SK-N-SH (cell line): ENCODE data around the gene HK1. TPM values are rescaled to one million over a fixed set of nuclear protein-coding genes. Genes with fewer than 3 reads are reported as not detected.

Experiments
- CTCF ChIA-PET: fragments of 300-600, 350-600 bp; formaldehyde crosslinking; extraction: SDS; loops from one replicate; lab custom pipeline; 2021; lab: Yijun Ruan, JAX
- POLR2A ChIA-PET: fragments of 350-600 bp; sonication (Branson Sonifier 250); formaldehyde crosslinking; extraction: SDS; loops from one replicate; lab custom pipeline; 2020; ENCODE audit warnings: antibody characterized with exemption, inconsistent platforms; lab: Yijun Ruan, JAX
- DNase-seq: peaks from one replicate; pipeline ENCODE4 v3.0.0; 2012
- H2AFZ ChIP-seq: fragments of 200-600 bp; sonication (generic); 2 replicates; pipeline ENCODE4 v1.8.1; 2016; ENCODE audit warnings: antibody characterized with exemption, mild to moderate bottlenecking, low read depth
- H3F3A ChIP-seq: fragments of 200-600 bp; sonication (generic); replicated peaks from 2 replicates; pipeline ENCODE3; 2016; ENCODE audit warnings: antibody characterized with exemption, mild to moderate bottlenecking; ENCODE audit not compliant: insufficient read depth
- H3K27ac ChIP-seq, 2 experiments: fragments of 200-500 bp in 1 of 2; fragments of 200-600 bp in 1 of 2; sonication (Bioruptor generic) in 1 of 2; sonication (generic), shearing (Covaris generic) in 1 of 2; 2 replicates each; pipeline versions ENCODE4 v1.5.1 to v1.6.1; 2014 to 2016; ENCODE audit warnings: low read depth in 2 of 2, inconsistent platforms in 1 of 2, low read length in 1 of 2, mild to moderate bottlenecking in 1 of 2, mixed read lengths in 1 of 2
- H3K27me3 ChIP-seq: fragments of 200-600 bp; sonication (generic), shearing (Covaris generic); 2 replicates; pipeline ENCODE4 v1.6.1; 2016; ENCODE audit warnings: mixed run types; ENCODE audit not compliant: insufficient read depth
- H3K36me3 ChIP-seq, 2 experiments: fragments of 200-500 bp in 1 of 2; fragments of 200-600 bp in 1 of 2; sonication (Bioruptor generic) in 1 of 2; sonication (generic) in 1 of 2; replicated peaks in 1 of 2; 2 replicates each; pipeline versions ENCODE3 to v1.5.1; 2014 to 2016; ENCODE audit warnings: low read length in 1 of 2, mild to moderate bottlenecking in 1 of 2; ENCODE audit not compliant: insufficient read depth in 2 of 2, control insufficient read depth in 1 of 2
- H3K4me1 ChIP-seq, 2 experiments: fragments of 200-500 bp in 1 of 2; fragments of 200-600 bp in 1 of 2; sonication (Bioruptor generic) in 1 of 2; sonication (generic), shearing (Covaris generic) in 1 of 2; 2 replicates each; pipeline versions ENCODE4 v1.5.1 to v1.6.1; 2014 to 2016; ENCODE audit warnings: low read depth in 1 of 2, low read length in 1 of 2, mixed run types in 1 of 2; ENCODE audit not compliant: insufficient read depth in 2 of 2, control insufficient read depth in 1 of 2
- H3K4me2 ChIP-seq: fragments of 200-600 bp; sonication (generic), shearing (Covaris generic); 2 replicates; pipeline ENCODE4 v1.6.1; 2017; ENCODE audit warnings: mixed run types
- H3K4me3 ChIP-seq, 2 experiments: fragments of 200-500 bp in 1 of 2; fragments of 200-600 bp in 1 of 2; sonication (Bioruptor generic) in 1 of 2; sonication (generic), shearing (Covaris generic) in 1 of 2; 2 replicates each; pipeline versions ENCODE4 v1.5.1 to v1.8.1; 2014 to 2016; ENCODE audit warnings: low read depth in 2 of 2, inconsistent platforms in 1 of 2, low read length in 1 of 2, mild to moderate bottlenecking in 1 of 2, mixed read lengths in 1 of 2, moderate library complexity in 1 of 2
- H3K79me2 ChIP-seq: fragments of 200-600 bp; sonication (generic); 2 replicates; pipeline ENCODE4 v1.8.1; 2017; ENCODE audit warnings: mild to moderate bottlenecking; ENCODE audit not compliant: insufficient read depth
- H3K9ac ChIP-seq: fragments of 200-600 bp; sonication (generic); 2 replicates; pipeline ENCODE4 v1.6.1; 2017; ENCODE audit warnings: mixed run types
- H3K9me2 ChIP-seq: fragments of 200-600 bp; sonication (generic); 2 replicates; pipeline ENCODE4 v1.6.1; 2017; ENCODE audit warnings: mixed run types
- H3K9me3 ChIP-seq: fragments of 200-600 bp; sonication (generic); 2 replicates; pipeline ENCODE4 v1.6.1; 2017; ENCODE audit warnings: mixed run types, mild to moderate bottlenecking, moderate library complexity
- H4K20me1 ChIP-seq: fragments of 200-600 bp; sonication (generic); 2 replicates; pipeline ENCODE4 v1.6.1; 2017; ENCODE audit warnings: mild to moderate bottlenecking, mixed run types; ENCODE audit not compliant: insufficient read depth
- ELF1 ChIP-seq: IDR thresholded peaks from 2 replicates; pipeline ENCODE4 v1.4.0; 2012
- EP300 ChIP-seq, 2 experiments: IDR thresholded peaks; 2 replicates each; pipeline versions ENCODE4 v1.4.0 to v1.6.1; 2012; ENCODE audit warnings: borderline replicate concordance in 1 of 2, low read depth in 1 of 2, low read length in 1 of 2
- EZH2phosphoT487 ChIP-seq: fragments of 200-600 bp; sonication (generic); IDR thresholded peaks from 2 replicates; pipeline ENCODE4 v1.6.1; 2017; ENCODE audit warnings: low read depth, mixed run types, mild to moderate bottlenecking, antibody characterized with exemption, moderate library complexity, borderline replicate concordance
- FOXJ3 ChIP-seq: sonication (generic); formaldehyde crosslinking; IDR thresholded peaks from 2 replicates; pipeline ENCODE4 v1.5.1; 2020; ENCODE audit warnings: mild to moderate bottlenecking, missing genetic modification reagents
- FOXM1 ChIP-seq: IDR thresholded peaks from 2 replicates; pipeline ENCODE4 v1.4.0; 2012; ENCODE audit warnings: low read depth, mild to moderate bottlenecking
- GABPA ChIP-seq: IDR thresholded peaks from 2 replicates; pipeline ENCODE4 v1.4.0; 2012; ENCODE audit warnings: low read depth, mild to moderate bottlenecking
- GATA2 ChIP-seq: sonication (generic); formaldehyde crosslinking; IDR thresholded peaks from 2 replicates; pipeline ENCODE4 v1.5.0; 2020; ENCODE audit warnings: mild to moderate bottlenecking, missing genetic modification reagents
- IRF3 ChIP-seq: fragments of 150-350 bp; IDR thresholded peaks from 2 replicates; pipeline ENCODE4 v1.6.1; 2016; ENCODE audit warnings: mild to moderate bottlenecking, low read depth, low read length
- JUND ChIP-seq: IDR thresholded peaks from 2 replicates; pipeline ENCODE4 v1.4.0; 2012
- MAX ChIP-seq: IDR thresholded peaks from 2 replicates; pipeline ENCODE4 v1.4.0; 2012; ENCODE audit warnings: low read depth
- MEF2A ChIP-seq: IDR thresholded peaks from 2 replicates; pipeline ENCODE4 v1.4.0; 2012; ENCODE audit warnings: low read depth, borderline replicate concordance
- MXI1 ChIP-seq: IDR thresholded peaks from 2 replicates; pipeline ENCODE4 v1.6.1; 2012; ENCODE audit warnings: mild to moderate bottlenecking, low read depth, low read length, improper control_type of control experiment
- POLR2AphosphoS5 ChIP-seq: IDR thresholded peaks from 2 replicates; pipeline ENCODE4 v1.6.1; 2012; ENCODE audit warnings: low read depth, low read length
- RAD21 ChIP-seq: IDR thresholded peaks from 2 replicates; pipeline ENCODE4 v1.6.1; 2012; ENCODE audit warnings: mild to moderate bottlenecking, low read length
- RFX5 ChIP-seq: IDR thresholded peaks from 2 replicates; pipeline ENCODE4 v1.6.1; 2012; ENCODE audit warnings: mild to moderate bottlenecking, improper control_type of control experiment, low read length
- RXRA ChIP-seq: IDR thresholded peaks from 2 replicates; pipeline ENCODE4 v1.4.0; 2012; ENCODE audit warnings: low read depth, mild to moderate bottlenecking, borderline replicate concordance
- TAF1 ChIP-seq: IDR thresholded peaks from 2 replicates; pipeline ENCODE4 v1.6.1; 2012; ENCODE audit warnings: low read depth, mild to moderate bottlenecking, low read length, moderate library complexity, borderline replicate concordance
- TEAD4 ChIP-seq: IDR thresholded peaks from 2 replicates; pipeline ENCODE4 v1.4.0; 2012; ENCODE audit warnings: mild to moderate bottlenecking, borderline replicate concordance; ENCODE audit not compliant: insufficient read depth
- YY1 ChIP-seq: IDR thresholded peaks from 2 replicates; pipeline ENCODE4 v1.4.0; 2012; ENCODE audit warnings: low read depth, mild to moderate bottlenecking
- ZBTB33 ChIP-seq: IDR thresholded peaks from 2 replicates; pipeline ENCODE4 v1.4.0; 2012; ENCODE audit warnings: low read depth, borderline replicate concordance
- WGBS: methylation state at CpG from one replicate; pipeline ENCODE4 v1.1.6; 2017; ENCODE audit warnings: low lambda C conversion rate; 5-methylcytosine and 5-hydroxymethylcytosine counted together
- polyA plus RNA-seq, 3 experiments: library from polyadenylated mRNA; depleted of rRNA; stranded (reverse); fragments of >200 nt; gene quantifications; 2 replicates each; pipeline ENCODE4 v1.2.3, GENCODE V29; 2012

The HK1 gene
- polyA plus RNA-seq, 1 of the 3 experiments (the other 2 are of a cell fraction), result 38.7 TPM

- TF ChIP-seq IRF3 (no peak), RXRA (no peak), POLR2AphosphoS5 (no peak), ZBTB33 (no peak), ELF1 (no peak), RAD21 (peak; percentile 26), GABPA (no peak), RFX5 (no peak)
Observed at GRCh38 chr10:69383558-69383957, 105.3 kb downstream of the HK1 start (continued).

- no peaks in the 10 kb centered on the region for H3K79me2 ChIP-seq
- H3K9me2 ChIP-seq, result no peaks in the 10 kb centered on the region
- H3K9me3 ChIP-seq, result no peaks in the 10 kb centered on the region
- CTCF ChIA-PET, result interaction anchor here (4.5 kb wide), 1 partner anchor 9 kb away, joined by 17 read pairs; no protein-coding TSS in a partner anchor
- POLR2A ChIA-PET, result no interaction called here
- TF ChIP-seq MXI1, result no peak
- no peak for TF ChIP-seq FOXM1
- TF ChIP-seq RXRA, result no peak
- TF ChIP-seq MEF2A, result no peak
- TF ChIP-seq GABPA, result no peak
- no peak for TF ChIP-seq EP300 (IDR thresholded peaks at IDR 0.05; ENCODE audit: borderline replicate concordance in 1 of 2, low read depth in 1 of 2, low read length in 1 of 2)
- no peak for TF ChIP-seq MAX
- TF ChIP-seq JUND, result no peak
- TF ChIP-seq FOXJ3 (CRISPR knock-in tag), result no peak
- TF ChIP-seq GATA2 (CRISPR knock-in tag), result no peak
- no peak for TF ChIP-seq YY1
- no peak for TF ChIP-seq TEAD4
- TF ChIP-seq IRF3, result no peak
- no peak for TF ChIP-seq TAF1
- no peak for TF ChIP-seq ZBTB33
- no peak for TF ChIP-seq EZH2phosphoT487
- H3K4me2 ChIP-seq, result no peak overlapping the region
- H3K4me3 ChIP-seq, result no peak overlapping the region
- peaks cover 0 to 17% of the 10 kb centered on the region in 2 experiments; a peak in 2 of 4 replicates for H3K4me1 ChIP-seq
- H3K9ac ChIP-seq, result no peak overlapping the region
- H3K27ac ChIP-seq, result no peak overlapping the region
- DNase-seq, result no peak
- no peaks in the 10 kb centered on the region for H3K27me3 ChIP-seq
- peaks cover 7% of the 10 kb centered on the region for H4K20me1 ChIP-seq
- no peak overlapping the region for H2AFZ ChIP-seq
- H3K36me3 ChIP-seq, result peaks cover 51 to 53% of the 10 kb centered on the region in 2 experiments
- 94% methylated on average over 10 of the region's 10 CpGs for WGBS
- peaks cover 14% of the 10 kb centered on the region for H3F3A ChIP-seq
Observed at GRCh38 chr10:69384320-69384719, 106.0 kb downstream of the HK1 start.
